ENCODE measurements around the gene TEAD1.

- TF ChIP-seq CTCF (IDR thresholded peaks at IDR 0.05 in 4 of 5, conservative IDR thresholded peaks at IDR 0.05 in 1 of 5) (no peak), POLR2A (IDR thresholded peaks at IDR 0.05) (no peak)
These were observed 43.6 kb downstream of the TEAD1 start for GRCh38 chr11:12717851-12718291.

Measured in gastrocnemius medialis (tissue), 4 donors.